Left colon (tissue), 2 donors: ENCODE results near the gene LRRC46. TPM values are rescaled to one million over a fixed set of nuclear protein-coding genes. Genes with fewer than 3 reads are reported as not detected.

Experiments
- ATAC-seq: fragments of 200-7000 bp; cut with Tn5 transposase; one replicate; pipeline ENCODE4 v1.9.1; 2020; ENCODE audit warnings: mild to moderate bottlenecking, moderate library complexity
- DNase-seq, 2 donors: peaks; one replicate each; pipeline ENCODE4 v3.0.0-alpha.2; 2020
- intact Hi-C, 2 donors: fragments of 100-400 bp; cut with DNase I in 1 of 2; cut with micrococcal nuclease in 1 of 2; formaldehyde crosslinking; loops; one replicate each; pipeline versions ENCODE4 v1.11.2 to v1.14.0; 2022; cut with DNase I, micrococcal nuclease
- long read RNA-seq: library from polyadenylated mRNA; unstranded; transcript quantifications from one replicate; pipeline ENCODE4 v2.0.0, GENCODE V29; 2021
- total RNA-seq, 2 donors: library from RNA; stranded (reverse); fragmentation: NEBNext Ultra II Directional; extraction: Animal tissue kit (Norgen Biotek cat#: 25700); gene quantifications; one replicate each; pipeline ENCODE4 v1.2.1, GENCODE V29; 2021
- donor health status: DM: no; HTN: no; CAD: no.
- donor health status: DM: yes; HTN: yes; CAD: no.

The LRRC46 gene
- total RNA-seq, result under 1 TPM in 1 of 2 donors, not detected in 1; 0.42 TPM
- long read RNA-seq, result 0 reads

GRCh38 chr17:47831003-47831933 lies at the start of gene LRRC46, which contains the start of gene MRPL10:
Gene LRRC46 (plus strand): TSS chr17:47831670. CDS start chr17:47831990, 320 bp downstream.
Gene MRPL10 (minus strand): TSS chr17:47831541. CDS start chr17:47831511, 30 bp downstream.
- peak; percentile 95 for ATAC-seq
- intact Hi-C loops, result no loop called here
- DNase-seq, result peak; percentile 93 to 95

- no peak for ATAC-seq
- intact Hi-C loops, result loop anchor here in 1 of 2 donors (10.0 kb wide), 1 partner anchor 121 kb away; no protein-coding TSS in a partner anchor
- no peak for DNase-seq
Measured at GRCh38 chr17:47785538-47786123, 45.8 kb upstream of the LRRC46 start.

DNA sequence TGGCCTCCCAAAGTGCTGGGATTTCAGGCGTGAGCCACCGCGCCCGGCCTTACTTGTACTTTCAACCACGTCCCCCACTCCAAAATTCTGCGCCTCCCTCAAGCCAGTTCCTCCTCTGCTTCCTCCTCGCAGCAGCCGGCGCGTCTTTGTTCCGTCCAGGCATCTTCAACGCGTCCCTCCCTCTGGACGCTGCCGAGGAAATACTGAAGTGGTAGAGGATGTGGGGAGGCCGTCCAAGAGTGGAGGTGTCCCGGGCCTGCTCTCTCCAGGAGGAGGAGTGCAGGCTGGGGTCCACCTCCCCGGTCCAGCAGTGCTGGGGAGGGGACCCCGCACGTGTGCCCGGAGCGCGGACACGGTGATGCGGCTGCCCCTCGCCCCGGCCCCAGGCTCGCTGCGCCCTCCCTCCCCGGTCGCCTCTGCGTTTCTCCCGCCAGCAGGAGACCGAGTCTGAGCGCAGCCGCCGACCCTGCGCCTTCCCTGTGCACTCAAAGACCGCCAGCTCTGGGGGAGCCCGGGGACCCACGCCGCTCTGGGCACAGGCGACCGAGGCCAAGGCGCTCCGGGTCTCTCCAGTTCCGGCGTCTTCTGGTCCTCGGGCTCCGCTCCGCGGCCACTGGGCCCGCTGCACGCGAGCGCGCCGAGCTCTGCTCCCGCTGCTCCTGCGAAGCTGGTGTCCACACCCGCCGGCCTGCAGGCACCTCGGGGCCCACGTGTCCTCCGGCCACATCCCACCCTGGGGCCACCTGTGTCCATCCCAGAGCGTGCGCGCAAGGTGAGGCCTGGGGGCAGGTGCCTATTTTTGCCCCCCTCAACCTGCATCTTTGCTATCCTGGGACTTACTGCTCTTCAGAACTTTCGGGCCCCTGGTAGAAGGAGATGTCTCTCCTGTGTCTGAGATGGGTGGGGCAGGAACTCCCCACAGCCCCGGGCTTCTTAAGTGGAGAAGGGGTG lies 41.6 kb upstream of the LRRC46 start:
- peak in 1 of 2 donors; percentile 50 for DNase-seq
- intact Hi-C loops, result loop anchor here in 1 of 2 donors (10.0 kb wide), 1 partner anchor 125 kb away; no protein-coding TSS in a partner anchor

DNA sequence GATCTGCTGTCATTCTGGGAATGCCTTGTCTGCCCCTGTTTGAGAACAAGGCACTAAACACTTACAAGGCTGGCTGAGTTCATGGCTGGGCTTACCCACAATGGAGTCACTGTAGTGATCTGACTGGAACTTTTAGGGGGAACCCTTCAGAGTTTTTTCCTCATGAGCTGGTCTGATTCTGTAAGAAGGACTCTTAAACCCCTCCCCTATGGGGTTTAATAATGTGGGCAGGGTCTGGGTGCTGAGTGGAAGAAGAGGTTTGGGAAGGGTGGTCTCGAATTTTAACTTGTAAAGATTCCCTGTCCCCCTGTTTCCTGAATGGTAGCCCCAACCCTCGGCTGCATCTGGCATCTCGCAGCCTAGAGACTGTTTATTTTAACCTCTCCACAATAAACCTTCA lies 40.4 kb upstream of the LRRC46 start:
- ATAC-seq, result no peak
- DNase-seq, result no peak

More for the DNA sequence above, 41.6 kb upstream of the LRRC46 start:
- peak; percentile 90 for ATAC-seq

DNA sequence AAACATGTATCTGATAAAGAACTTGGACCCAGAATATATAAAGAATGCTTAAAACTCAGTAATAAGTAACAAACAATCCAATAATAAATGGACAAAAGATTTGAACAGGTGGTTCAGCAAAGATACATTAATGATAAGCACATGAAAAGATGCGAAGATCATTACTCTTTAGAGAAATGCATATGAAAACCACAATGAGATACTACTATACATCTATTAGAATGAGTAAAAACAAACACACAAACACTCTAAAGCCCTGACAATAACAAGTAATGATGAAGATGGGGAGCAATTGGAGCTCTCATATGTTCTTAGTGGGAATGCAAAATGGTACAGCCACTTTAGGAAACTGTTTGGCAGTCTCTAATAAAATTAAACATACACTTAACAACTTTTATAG lies 39.0 kb upstream of the LRRC46 start:
- ATAC-seq, result no peak
- intact Hi-C loops, result no loop called here

More for the DNA sequence above, 40.4 kb upstream of the LRRC46 start:
- intact Hi-C loops, result no loop called here

GRCh38 chr17:47792979-47793378 lies 38.5 kb upstream of the LRRC46 start:
- intact Hi-C loops, result no loop called here

More for the DNA sequence above, 39.0 kb upstream of the LRRC46 start:
- no peak for DNase-seq

DNA sequence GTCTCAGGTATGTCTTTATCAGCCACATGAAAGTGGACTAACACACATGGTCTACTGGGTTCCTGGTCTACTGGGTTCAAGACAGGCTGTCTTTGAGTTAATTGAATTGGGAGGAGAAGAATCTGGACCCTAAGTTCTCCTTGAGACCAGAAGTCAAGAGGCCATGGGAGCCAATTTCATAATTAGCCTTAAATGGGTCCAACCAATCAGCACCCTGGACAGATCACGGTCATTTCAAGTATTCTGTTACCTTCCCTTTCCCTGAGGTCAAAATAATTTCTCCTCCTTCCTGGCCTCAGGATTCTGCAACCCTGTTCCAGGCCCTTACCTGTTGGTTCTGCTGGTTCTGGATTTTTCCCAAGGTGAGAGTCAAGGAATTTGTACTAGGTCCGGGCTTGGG lies 33.7 kb upstream of the LRRC46 start:
- intact Hi-C loops, result no loop called here
- DNase-seq, result no peak
- ATAC-seq, result no peak

More at GRCh38 chr17:47792979-47793378, 38.5 kb upstream of the LRRC46 start:
- DNase-seq, result no peak
- no peak for ATAC-seq

GRCh38 chr17:47800686-47801085 lies 30.8 kb upstream of the LRRC46 start:
- no peak for ATAC-seq
- intact Hi-C loops, result no loop called here
- DNase-seq, result no peak

GRCh38 chr17:47801176-47801765 lies 30.2 kb upstream of the LRRC46 start:
- DNase-seq (no peak), ATAC-seq (no peak)
- intact Hi-C loops, result no loop called here

GRCh38 chr17:47801906-47802305 lies 29.6 kb upstream of the LRRC46 start:
- intact Hi-C loops, result no loop called here
- ATAC-seq (no peak), DNase-seq (no peak)

- intact Hi-C loops, result no loop called here
- DNase-seq (peak in 1 of 2 donors; percentile 61), ATAC-seq (peak; percentile 85)
Measured at GRCh38 chr17:47802341-47803022, 29.0 kb upstream of the LRRC46 start.

DNA sequence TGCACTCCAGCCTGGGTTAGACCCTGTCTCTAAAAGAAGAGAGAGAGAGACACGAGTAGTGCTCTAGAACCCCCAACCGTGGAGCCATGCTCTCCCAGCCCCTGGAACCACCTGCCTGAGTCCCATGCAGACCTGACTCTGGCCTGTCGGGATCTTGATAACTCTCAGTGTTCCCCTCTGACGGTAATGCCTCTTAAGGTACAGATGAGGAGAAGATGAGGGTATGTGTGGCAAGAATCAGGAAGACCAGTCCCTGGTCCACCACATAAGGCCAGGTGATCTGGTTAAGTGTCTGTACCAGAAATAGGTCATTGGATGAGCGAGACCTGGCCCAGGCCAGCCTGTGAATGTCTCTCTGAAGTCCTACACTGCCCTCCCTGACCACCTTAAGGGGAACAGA lies 28.3 kb upstream of the LRRC46 start:
- no peak for DNase-seq
- ATAC-seq, result no peak
- intact Hi-C loops, result no loop called here

GRCh38 chr17:47803751-47804150 lies 27.7 kb upstream of the LRRC46 start:
- intact Hi-C loops, result no loop called here
- no peak for DNase-seq
- no peak for ATAC-seq

- intact Hi-C loops, result no loop called here
- ATAC-seq (no peak), DNase-seq (no peak)
Measured at GRCh38 chr17:47804461-47804860, 27.0 kb upstream of the LRRC46 start.

DNA sequence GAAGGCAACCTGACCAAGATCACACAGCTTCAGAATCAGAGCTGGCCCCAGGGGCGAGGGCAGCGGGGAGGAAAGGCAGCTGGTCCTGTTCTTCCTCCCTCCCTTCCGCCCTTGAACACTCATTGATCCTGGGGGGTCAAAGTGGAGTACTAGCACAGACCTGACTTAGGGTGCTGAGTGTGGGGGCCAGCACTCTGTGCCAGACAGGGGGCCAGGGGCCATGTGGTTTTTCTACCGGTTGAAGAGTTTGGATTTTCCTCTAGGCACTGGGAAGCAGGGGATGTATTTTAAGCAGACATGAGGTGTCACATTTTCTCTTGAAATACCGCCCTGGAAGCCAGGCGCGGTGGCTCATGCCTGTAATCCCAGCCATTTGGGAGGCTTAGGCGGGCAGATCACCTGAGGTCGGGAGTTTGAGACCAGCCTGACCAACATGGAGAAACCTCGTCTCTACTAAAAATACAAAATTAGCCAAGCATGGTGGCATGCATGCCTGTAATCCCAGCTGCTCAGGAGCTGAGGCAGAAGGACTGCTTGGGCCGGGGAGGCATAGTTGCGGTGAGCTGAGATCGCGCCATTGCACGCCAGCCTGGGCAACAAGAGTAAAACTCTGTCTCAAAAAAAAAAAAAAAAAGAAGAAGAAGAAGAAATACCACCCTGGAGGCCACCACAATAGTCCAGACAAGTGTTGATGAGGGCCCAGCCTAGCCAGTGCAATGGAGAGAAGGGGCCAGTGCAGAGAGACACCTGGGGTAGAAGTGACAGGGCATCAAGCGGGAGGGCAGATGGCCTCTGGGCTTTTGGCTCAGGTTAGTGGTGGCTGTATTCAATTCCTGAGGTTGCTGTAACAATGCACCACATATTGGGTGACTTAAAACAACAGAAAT lies 25.2 kb upstream of the LRRC46 start:
- intact Hi-C loops, result no loop called here
- ATAC-seq, result no peak
- DNase-seq, result no peak

DNA sequence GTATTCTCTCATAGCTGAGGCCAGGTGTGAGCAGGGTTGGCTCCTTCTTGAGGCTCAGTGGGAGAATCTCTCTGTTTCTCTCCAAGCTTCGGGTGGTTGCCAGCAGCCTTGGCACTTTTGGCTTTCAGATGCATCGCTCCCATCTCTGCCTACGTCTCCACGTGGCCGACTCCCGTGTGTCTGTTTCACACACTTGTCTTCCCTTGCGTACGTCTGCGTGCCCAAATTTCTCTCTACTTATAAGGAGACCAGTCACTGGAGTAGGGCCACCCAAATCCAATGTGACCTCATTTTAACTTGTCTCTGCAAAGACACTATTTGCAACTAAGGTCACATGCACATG lies 24.6 kb upstream of the LRRC46 start:
- no peak for ATAC-seq
- no peak for DNase-seq
- intact Hi-C loops, result no loop called here

DNA sequence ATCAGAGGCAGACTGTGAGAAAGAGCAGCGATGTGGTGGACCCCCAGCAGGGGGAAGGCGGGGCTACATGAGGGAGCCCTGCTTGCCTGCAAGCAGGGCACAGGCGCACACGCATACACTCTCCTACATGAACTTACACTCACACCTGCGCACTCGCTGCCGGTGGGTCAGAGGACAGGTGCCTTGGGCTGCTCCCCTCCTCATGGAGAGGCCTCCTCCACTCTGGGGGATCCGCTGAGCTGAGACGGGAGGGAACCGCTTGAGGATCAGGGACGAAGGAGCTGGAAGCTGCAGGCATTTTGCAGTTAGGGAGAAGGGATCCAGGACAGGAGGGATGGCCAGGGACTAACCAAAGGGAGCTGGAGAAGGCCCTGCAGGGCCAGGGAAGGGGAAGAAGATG lies 24.0 kb upstream of the LRRC46 start:
- intact Hi-C loops, result no loop called here
- no peak for DNase-seq
- no peak for ATAC-seq
